T-helper 17 cell (primary cell): ENCODE measurements around the gene RNF183. TPM values are rescaled to one million over a fixed set of nuclear protein-coding genes. Genes with fewer than 3 reads are reported as not detected.

Experiments used
- ATAC-seq: fragments of 150-1000 bp; cut with Tn5 transposase; 2 replicates; pipeline ENCODE4 v1.10.0; 2021; ENCODE audit warnings: mild to moderate bottlenecking, moderate library complexity
- DNase-seq, 3 donors: peaks; one replicate each; pipeline versions ENCODE4 v3.0.0 to v3.0.0-alpha.2; 2020 to 2021
- H3K9me3 ChIP-seq: one replicate; pipeline ENCODE4 v1.7.0; 2013; ENCODE audit warnings: low read length, mild to moderate bottlenecking; ENCODE audit not compliant: control insufficient read depth, poor library complexity, severe bottlenecking
- H3K27ac Mint-ChIP-seq: one replicate; pipeline ENCODE4 v1.8.0; 2022; ENCODE audit warnings: mild to moderate bottlenecking, moderate library complexity, mixed read lengths
- H3K27me3 Mint-ChIP-seq: one replicate; pipeline ENCODE4 v1.8.0; 2022; ENCODE audit warnings: mixed read lengths
- H3K36me3 Mint-ChIP-seq: one replicate; pipeline ENCODE4 v1.8.0; 2022; ENCODE audit warnings: low read depth, mixed read lengths
- H3K4me1 Mint-ChIP-seq: one replicate; pipeline ENCODE4 v1.8.0; 2022; ENCODE audit warnings: mild to moderate bottlenecking, mixed read lengths
- H3K4me3 Mint-ChIP-seq: one replicate; pipeline ENCODE4 v1.8.0; 2022; ENCODE audit warnings: mild to moderate bottlenecking, moderate library complexity, mixed read lengths
- total RNA-seq, 4 donors: library from RNA in 2 of 4; stranded (reverse) in 2 of 4; gene quantifications; one replicate each; pipeline ENCODE4 v1.2.3 and lab custom pipeline; 2022 to 2026

The RNF183 gene
- total RNA-seq, 2 donors from 2014 or later = not detected

- no peaks in the 10 kb centered on the region for H3K9me3 ChIP-seq
- peak within 1 kb of the TSS; percentile 89 for H3K4me3 Mint-ChIP-seq
- DNase-seq = peak; percentile 53 to 70 (median 54)
- H3K36me3 Mint-ChIP-seq = no peaks in the 10 kb centered on the region
- peaks cover 14% of the 10 kb centered on the region for H3K4me1 Mint-ChIP-seq
- ATAC-seq = peak; percentile 98
- H3K27ac Mint-ChIP-seq = peak within 1 kb of the TSS; percentile 72
- peaks cover 9% of the 10 kb centered on the region for H3K27me3 Mint-ChIP-seq
These were observed 37.0 kb upstream of the RNF183 start, which contains the start of gene WDR31 for GRCh38 chr9:113340011-113340699. WDR31 (minus strand) TSS chr9:113340275; CDS start chr9:113332022, 8,253 bp downstream.

- no peak for DNase-seq
- no peak overlapping the region for H3K27ac Mint-ChIP-seq
- no peaks in the 10 kb centered on the region for H3K9me3 ChIP-seq
- no peaks in the 10 kb centered on the region for H3K36me3 Mint-ChIP-seq
- no peak overlapping the region for H3K4me3 Mint-ChIP-seq
- H3K4me1 Mint-ChIP-seq = peaks cover 14% of the 10 kb centered on the region
- H3K27me3 Mint-ChIP-seq = peaks cover 9% of the 10 kb centered on the region
- no peak for ATAC-seq
These were observed 34.5 kb upstream of the RNF183 start for GRCh38 chr9:113337714-113338113.

GRCh38 chr9:113331780-113332179 lies 28.6 kb upstream of the RNF183 start:
- H3K27ac Mint-ChIP-seq = no peak overlapping the region
- no peak overlapping the region for H3K4me3 Mint-ChIP-seq
- ATAC-seq (no peak), DNase-seq (no peak)
- peaks cover 3% of the 10 kb centered on the region for H3K36me3 Mint-ChIP-seq
- no peaks in the 10 kb centered on the region for H3K4me1 Mint-ChIP-seq
- H3K9me3 ChIP-seq = no peaks in the 10 kb centered on the region
- H3K27me3 Mint-ChIP-seq = peaks cover 6% of the 10 kb centered on the region

- no peak overlapping the region for H3K27ac Mint-ChIP-seq
- H3K4me3 Mint-ChIP-seq = no peak overlapping the region
- H3K4me1 Mint-ChIP-seq = no peaks in the 10 kb centered on the region
These were observed 25.0 kb upstream of the RNF183 start for GRCh38 chr9:113328045-113328782.

GRCh38 chr9:113326230-113326629 lies 23.1 kb upstream of the RNF183 start:
- no peak overlapping the region for H3K27ac Mint-ChIP-seq
- H3K36me3 Mint-ChIP-seq = peaks cover 6% of the 10 kb centered on the region
- H3K4me1 Mint-ChIP-seq = no peaks in the 10 kb centered on the region
- DNase-seq = no peak
- no peak overlapping the region for H3K4me3 Mint-ChIP-seq
- H3K9me3 ChIP-seq = no peaks in the 10 kb centered on the region
- peaks cover 6% of the 10 kb centered on the region for H3K27me3 Mint-ChIP-seq
- no peak for ATAC-seq

More at GRCh38 chr9:113328045-113328782, 25.0 kb upstream of the RNF183 start:
- Mint-ChIP-seq H3K27me3 (peaks cover 6% of the 10 kb centered on the region), H3K36me3 (peaks cover 6% of the 10 kb centered on the region)
- no peak for ATAC-seq
- no peak for DNase-seq
- H3K9me3 ChIP-seq = no peaks in the 10 kb centered on the region

GRCh38 chr9:113322671-113323070 lies 19.5 kb upstream of the RNF183 start:
- Mint-ChIP-seq H3K27ac (no peak overlapping the region), H3K4me3 (no peak overlapping the region), H3K36me3 (peaks cover 3% of the 10 kb centered on the region), H3K27me3 (peaks cover 5% of the 10 kb centered on the region), H3K4me1 (no peaks in the 10 kb centered on the region)
- no peak for DNase-seq
- no peak for ATAC-seq
- no peaks in the 10 kb centered on the region for H3K9me3 ChIP-seq

- Mint-ChIP-seq H3K36me3 (peaks cover 2% of the 10 kb centered on the region), H3K27ac (no peak overlapping the region), H3K4me3 (no peak overlapping the region), H3K27me3 (peaks cover 16% of the 10 kb centered on the region), H3K4me1 (no peaks in the 10 kb centered on the region)
- DNase-seq (no peak), ATAC-seq (no peak)
- H3K9me3 ChIP-seq = no peaks in the 10 kb centered on the region
These were observed 16.9 kb upstream of the RNF183 start for GRCh38 chr9:113320051-113320450.

GRCh38 chr9:113319054-113319453 lies 15.9 kb upstream of the RNF183 start:
- H3K4me1 Mint-ChIP-seq = no peaks in the 10 kb centered on the region
- ATAC-seq (no peak), DNase-seq (no peak)
- peaks cover 16% of the 10 kb centered on the region for H3K27me3 Mint-ChIP-seq
- H3K36me3 Mint-ChIP-seq = peaks cover 2% of the 10 kb centered on the region
- H3K9me3 ChIP-seq = no peaks in the 10 kb centered on the region
- no peak overlapping the region for H3K4me3 Mint-ChIP-seq
- H3K27ac Mint-ChIP-seq = no peak overlapping the region

- Mint-ChIP-seq H3K27ac (no peak overlapping the region), H3K4me3 (no peak overlapping the region), H3K27me3 (peaks cover 16% of the 10 kb centered on the region), H3K36me3 (peaks cover 2% of the 10 kb centered on the region), H3K4me1 (no peaks in the 10 kb centered on the region)
- no peaks in the 10 kb centered on the region for H3K9me3 ChIP-seq
- ATAC-seq = no peak
- no peak for DNase-seq
These were observed 14.6 kb upstream of the RNF183 start for GRCh38 chr9:113317777-113318176.

GRCh38 chr9:113316030-113316429 lies 12.9 kb upstream of the RNF183 start:
- DNase-seq = no peak
- Mint-ChIP-seq H3K27ac (no peak overlapping the region), H3K36me3 (peaks cover 2% of the 10 kb centered on the region), H3K4me1 (no peaks in the 10 kb centered on the region), H3K4me3 (no peak overlapping the region), H3K27me3 (peaks cover 16% of the 10 kb centered on the region)
- no peaks in the 10 kb centered on the region for H3K9me3 ChIP-seq
- no peak for ATAC-seq

- no peak overlapping the region for H3K4me3 Mint-ChIP-seq
- no peaks in the 10 kb centered on the region for H3K4me1 Mint-ChIP-seq
- H3K27me3 Mint-ChIP-seq = peaks cover 16% of the 10 kb centered on the region
- ATAC-seq (no peak), DNase-seq (no peak)
- H3K27ac Mint-ChIP-seq = no peak overlapping the region
- H3K36me3 Mint-ChIP-seq = peaks cover 2% of the 10 kb centered on the region
- no peaks in the 10 kb centered on the region for H3K9me3 ChIP-seq
These were observed 12.1 kb upstream of the RNF183 start for GRCh38 chr9:113315231-113315630.

GRCh38 chr9:113313261-113313660 lies 10.1 kb upstream of the RNF183 start:
- no peaks in the 10 kb centered on the region for H3K4me1 Mint-ChIP-seq
- no peak for DNase-seq
- H3K36me3 Mint-ChIP-seq = peaks cover 2% of the 10 kb centered on the region
- H3K9me3 ChIP-seq = no peaks in the 10 kb centered on the region
- ATAC-seq = no peak
- H3K27me3 Mint-ChIP-seq = peaks cover 16% of the 10 kb centered on the region
- no peak overlapping the region for H3K4me3 Mint-ChIP-seq
- no peak overlapping the region for H3K27ac Mint-ChIP-seq

- Mint-ChIP-seq H3K27me3 (peaks cover 7% of the 10 kb centered on the region), H3K36me3 (peaks cover 2% of the 10 kb centered on the region), H3K4me3 (no peak overlapping the region), H3K4me1 (no peaks in the 10 kb centered on the region), H3K27ac (no peak overlapping the region)
- no peaks in the 10 kb centered on the region for H3K9me3 ChIP-seq
- DNase-seq (no peak), ATAC-seq (no peak)
These were observed 8.8 kb upstream of the RNF183 start for GRCh38 chr9:113311961-113312360.
